Fibroblast of mammary gland (primary cell): ENCODE measurements around the gene TMEM272.

Source experiments
- DNase-seq: peaks from one replicate; pipeline ENCODE4 v3.0.0-alpha.2; 2010; ENCODE audit warnings: low read depth
- H3K4me3 ChIP-seq: 2 replicates; pipeline ENCODE4 v1.5.1; 2011; ENCODE audit warnings: low read depth, mild to moderate bottlenecking, low read length, moderate library complexity; ENCODE audit not compliant: control insufficient read depth
- TF ChIP-seq, protein P1 (sequence below): conservative IDR thresholded peaks from 2 replicates; pipeline ENCODE4 v1.5.1; 2011; ENCODE audit warnings: low read depth, low read length, inconsistent platforms; ENCODE audit not compliant: control insufficient read depth, insufficient read depth

The TMEM272 gene

DNA sequence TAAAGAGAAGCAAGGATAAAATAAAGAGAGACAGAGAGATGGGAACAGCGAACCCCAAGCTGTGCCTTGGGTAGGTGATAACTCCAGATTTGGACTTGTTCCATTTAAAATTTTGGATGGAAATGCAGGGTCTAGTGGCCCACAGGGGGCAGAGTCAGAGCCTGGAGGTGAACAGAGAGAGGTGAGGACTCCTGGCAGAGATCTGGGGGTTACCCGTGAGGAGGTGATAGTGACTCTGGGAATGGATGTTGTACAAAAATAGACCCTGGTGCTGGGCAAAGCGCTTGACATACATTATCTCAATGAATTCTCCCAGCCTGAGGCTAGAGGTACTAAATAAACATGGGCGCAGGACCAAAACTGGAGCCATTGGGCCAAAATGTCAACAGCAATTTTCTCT, 26.7 kb downstream of the TMEM272 start:
- H3K4me3 ChIP-seq, result no peak overlapping the region
- TF ChIP-seq, protein P1, sequence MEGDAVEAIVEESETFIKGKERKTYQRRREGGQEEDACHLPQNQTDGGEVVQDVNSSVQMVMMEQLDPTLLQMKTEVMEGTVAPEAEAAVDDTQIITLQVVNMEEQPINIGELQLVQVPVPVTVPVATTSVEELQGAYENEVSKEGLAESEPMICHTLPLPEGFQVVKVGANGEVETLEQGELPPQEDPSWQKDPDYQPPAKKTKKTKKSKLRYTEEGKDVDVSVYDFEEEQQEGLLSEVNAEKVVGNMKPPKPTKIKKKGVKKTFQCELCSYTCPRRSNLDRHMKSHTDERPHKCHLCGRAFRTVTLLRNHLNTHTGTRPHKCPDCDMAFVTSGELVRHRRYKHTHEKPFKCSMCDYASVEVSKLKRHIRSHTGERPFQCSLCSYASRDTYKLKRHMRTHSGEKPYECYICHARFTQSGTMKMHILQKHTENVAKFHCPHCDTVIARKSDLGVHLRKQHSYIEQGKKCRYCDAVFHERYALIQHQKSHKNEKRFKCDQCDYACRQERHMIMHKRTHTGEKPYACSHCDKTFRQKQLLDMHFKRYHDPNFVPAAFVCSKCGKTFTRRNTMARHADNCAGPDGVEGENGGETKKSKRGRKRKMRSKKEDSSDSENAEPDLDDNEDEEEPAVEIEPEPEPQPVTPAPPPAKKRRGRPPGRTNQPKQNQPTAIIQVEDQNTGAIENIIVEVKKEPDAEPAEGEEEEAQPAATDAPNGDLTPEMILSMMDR, result no peak
- DNase-seq, result no peak

DNA sequence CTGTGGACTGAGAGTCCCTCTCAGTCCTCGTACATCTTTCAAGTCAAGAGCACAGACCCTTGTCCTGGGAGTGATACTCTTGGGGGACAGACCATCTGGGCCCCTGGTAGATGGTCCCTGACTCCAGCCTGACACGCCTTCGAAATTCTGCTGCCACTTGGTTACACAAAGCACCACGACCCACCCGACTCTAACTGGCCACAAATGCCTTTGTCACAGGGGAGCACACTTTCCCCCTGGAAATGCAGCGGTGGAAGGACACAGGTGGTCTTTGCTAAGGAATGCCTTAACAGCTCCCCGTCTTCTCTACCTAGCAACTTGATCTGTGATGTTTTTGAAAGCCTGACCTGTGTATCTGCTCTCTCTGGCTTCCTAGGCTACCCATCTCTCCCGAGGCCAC, 27.3 kb downstream of the TMEM272 start:
- no peak for DNase-seq
- H3K4me3 ChIP-seq, result no peak overlapping the region
- TF ChIP-seq, protein P1, result no peak

DNA sequence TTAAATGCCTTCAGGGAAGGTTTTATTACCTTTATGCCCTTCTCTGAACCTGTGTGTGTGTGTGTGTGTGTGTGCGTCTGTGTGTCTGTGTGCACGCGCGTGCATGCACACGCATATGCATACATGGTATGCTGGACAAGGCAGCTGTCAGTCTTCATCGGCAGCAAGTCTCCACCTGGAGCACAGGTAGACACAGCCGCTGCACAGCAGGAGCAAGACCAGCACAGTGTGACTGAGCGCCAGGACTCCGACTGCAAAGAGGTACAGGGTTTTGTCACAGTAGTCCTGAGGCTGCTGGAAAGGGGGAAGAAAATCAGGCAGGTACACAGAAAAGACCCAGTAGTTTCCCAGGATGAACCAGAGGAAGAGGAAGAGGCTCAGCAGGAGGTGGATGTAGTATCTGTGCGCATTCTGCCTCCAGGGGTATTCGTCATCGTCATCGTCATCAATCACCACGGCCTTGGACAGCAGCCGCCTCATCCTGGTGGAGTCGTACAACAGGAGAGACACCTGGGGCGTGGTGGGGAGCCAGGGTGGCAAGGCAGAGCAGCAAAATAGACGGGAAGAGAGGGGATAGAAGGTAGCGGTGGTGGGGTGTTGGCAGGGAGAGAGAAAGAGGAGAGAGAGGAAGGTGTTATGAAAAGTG, 28.2 kb downstream of the TMEM272 start:
- H3K4me3 ChIP-seq, result no peak overlapping the region
- TF ChIP-seq, protein P1, result no peak
- DNase-seq, result no peak

DNA sequence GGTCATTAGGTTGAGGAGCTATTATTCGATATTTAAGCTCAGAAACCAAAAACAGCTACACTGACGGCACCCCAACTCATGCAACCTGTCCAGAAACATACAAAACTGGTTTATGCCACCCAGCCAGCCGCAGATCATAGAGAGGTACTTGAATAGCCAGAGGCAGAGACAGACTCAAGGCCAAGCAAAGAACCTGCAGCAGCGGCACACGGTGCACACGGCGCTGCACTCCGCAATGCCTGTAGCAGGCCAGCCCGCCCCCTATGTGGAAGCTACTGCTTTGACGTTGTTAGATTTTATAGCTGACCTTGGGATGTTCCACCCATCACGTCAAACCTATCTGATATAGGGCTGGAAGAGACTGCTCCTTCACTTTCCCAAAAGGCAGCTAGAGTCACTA, 29.1 kb downstream of the TMEM272 start:
- no peak for DNase-seq
- TF ChIP-seq, protein P1, result no peak
- H3K4me3 ChIP-seq, result no peak overlapping the region

DNA sequence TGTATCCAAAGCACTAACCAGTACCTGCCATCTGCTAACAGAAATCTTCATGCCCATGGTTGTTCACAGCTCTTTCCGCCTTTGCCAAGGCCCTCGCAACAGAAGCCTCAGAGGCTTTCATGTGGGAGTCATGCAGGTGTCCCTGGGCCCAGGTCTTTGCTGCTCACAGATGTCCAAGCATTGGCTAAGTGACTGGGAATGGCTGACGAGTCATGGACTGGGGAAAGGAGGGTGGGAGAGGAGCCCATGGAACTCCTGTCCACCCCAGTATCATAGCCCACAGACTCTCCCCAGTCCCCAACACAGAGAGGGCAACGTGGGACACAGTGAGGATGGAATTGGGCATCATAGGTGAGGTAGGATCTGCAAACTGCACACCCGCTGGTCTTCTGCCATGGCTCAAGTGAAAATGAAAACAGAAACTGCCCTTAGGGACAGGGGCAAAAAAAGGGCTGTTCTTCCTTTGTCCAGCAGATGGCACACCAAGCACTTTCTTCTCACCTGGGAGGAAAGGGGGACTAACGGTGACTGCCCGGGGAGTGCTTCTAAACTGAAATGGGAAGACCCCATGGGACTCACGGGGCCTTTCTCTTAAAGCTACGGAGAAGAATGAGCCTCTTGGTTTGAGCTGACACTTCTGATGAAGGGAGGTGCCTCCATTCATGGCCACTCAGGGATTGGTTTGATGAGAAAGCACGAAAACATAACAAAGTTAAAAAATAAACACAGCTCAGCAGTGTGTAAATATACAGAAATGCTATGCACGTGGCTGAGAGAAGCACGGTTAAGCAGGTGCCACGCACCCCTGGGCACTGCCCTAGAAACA, 29.9 kb downstream of the TMEM272 start:
- H3K4me3 ChIP-seq, result no peak overlapping the region
- TF ChIP-seq, protein P1, result peak; percentile 92
- DNase-seq, result peak; percentile 59

DNA sequence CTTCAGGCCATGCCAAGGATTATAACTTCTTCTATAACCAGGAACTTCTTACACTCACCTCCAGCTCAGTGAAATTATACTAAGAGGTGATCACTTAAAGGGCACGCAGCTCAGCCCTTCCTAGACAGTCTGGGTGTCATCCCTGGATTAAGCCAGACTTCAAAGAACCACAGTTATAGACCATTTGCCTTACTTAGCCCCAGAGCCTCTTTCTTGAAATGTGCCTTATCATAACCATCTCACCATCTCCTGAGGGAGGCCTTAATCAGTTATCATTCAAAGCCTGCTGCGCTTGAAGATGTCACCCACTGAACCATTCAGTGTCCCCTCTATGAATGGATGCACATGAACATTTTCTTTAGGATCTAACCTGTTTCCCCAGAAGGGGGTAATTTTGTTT, 30.9 kb downstream of the TMEM272 start:
- H3K4me3 ChIP-seq, result no peak overlapping the region
- DNase-seq, result no peak
- TF ChIP-seq, protein P1, result no peak
